ENCODE data around the gene GATA2. TPM values are rescaled to one million over a fixed set of nuclear protein-coding genes. Genes with fewer than 3 reads are reported as not detected.

GATA2 gene
- polyA plus RNA-seq, 4 donors = 0.67 to 15.2 (median 1.1) TPM

GRCh38 chr3:128470134-128470899, 22.7 kb downstream of the GATA2 start:
- DNase-seq (no peak), FAIRE-seq (no peak)
- H3K9me3 ChIP-seq (ENCODE audit: control insufficient read depth in 2 of 2, insufficient read depth in 1 of 2, low read depth in 1 of 2, low read length in 1 of 2) = no peaks in the 10 kb centered on the region
- peaks cover 3 to 42% (median 7%) of the 10 kb centered on the region in 3 donors for H3K27me3 ChIP-seq (ENCODE audit: control insufficient read depth in 3 of 3, insufficient read depth in 3 of 3, low read length in 3 of 3)
- no peaks in the 10 kb centered on the region for H3K36me3 ChIP-seq (ENCODE audit: control insufficient read depth in 3 of 3, insufficient read depth in 2 of 3, low read depth in 1 of 3, low read length in 3 of 3)
- no peaks in the 10 kb centered on the region for H3K4me1 ChIP-seq (ENCODE audit: control insufficient read depth in 3 of 3, insufficient read depth in 2 of 3, low read depth in 1 of 3, low read length in 2 of 3)
- H3K27ac ChIP-seq (ENCODE audit: low read depth in 1 of 3, low read length in 2 of 3) = no peak overlapping the region
- H3K4me3 ChIP-seq (ENCODE audit: low read depth in 1 of 3, low read length in 3 of 3) = no peak overlapping the region
- WGBS, 3 donors = 51 to 69% (median 67%) methylated on average over 13 of the region's 13 CpGs

- no peak for FAIRE-seq
- no peak for DNase-seq
- Histone ChIP-seq H3K4me1 (ENCODE audit: control insufficient read depth in 3 of 3, insufficient read depth in 2 of 3, low read depth in 1 of 3, low read length in 2 of 3) (no peaks in the 10 kb centered on the region), H3K9me3 (ENCODE audit: control insufficient read depth in 2 of 2, insufficient read depth in 1 of 2, low read depth in 1 of 2, low read length in 1 of 2) (no peaks in the 10 kb centered on the region), H3K27ac (ENCODE audit: low read depth in 1 of 3, low read length in 2 of 3) (no peak overlapping the region), H3K4me3 (ENCODE audit: low read depth in 1 of 3, low read length in 3 of 3) (no peak overlapping the region), H3K27me3 (ENCODE audit: control insufficient read depth in 3 of 3, insufficient read depth in 3 of 3, low read length in 3 of 3) (peaks cover 3 to 44% (median 7%) of the 10 kb centered on the region in 3 donors), H3K36me3 (ENCODE audit: control insufficient read depth in 3 of 3, insufficient read depth in 2 of 3, low read depth in 1 of 3, low read length in 3 of 3) (no peaks in the 10 kb centered on the region)
- WGBS, 3 donors = 76 to 83% (median 78%) methylated on average over 6 of the region's 6 CpGs
Observed at GRCh38 chr3:128469556-128469955, 23.4 kb downstream of the GATA2 start.

- Histone ChIP-seq H3K4me3 (ENCODE audit: low read depth in 1 of 3, low read length in 3 of 3) (no peak overlapping the region), H3K36me3 (ENCODE audit: control insufficient read depth in 3 of 3, insufficient read depth in 2 of 3, low read depth in 1 of 3, low read length in 3 of 3) (no peaks in the 10 kb centered on the region), H3K27ac (ENCODE audit: low read depth in 1 of 3, low read length in 2 of 3) (no peak overlapping the region), H3K27me3 (ENCODE audit: control insufficient read depth in 3 of 3, insufficient read depth in 3 of 3, low read length in 3 of 3) (peaks cover 3 to 43% (median 7%) of the 10 kb centered on the region in 3 donors), H3K4me1 (ENCODE audit: control insufficient read depth in 3 of 3, insufficient read depth in 2 of 3, low read depth in 1 of 3, low read length in 2 of 3) (no peaks in the 10 kb centered on the region), H3K9me3 (ENCODE audit: control insufficient read depth in 2 of 2, insufficient read depth in 1 of 2, low read depth in 1 of 2, low read length in 1 of 2) (no peaks in the 10 kb centered on the region)
- no peak for FAIRE-seq
- WGBS, 3 donors = 87 to 92% (median 89%) methylated on average over 10 of the region's 10 CpGs
- no peak for DNase-seq
Observed at GRCh38 chr3:128468791-128469527, 24.0 kb downstream of the GATA2 start.

- Histone ChIP-seq H3K27me3 (ENCODE audit: control insufficient read depth in 3 of 3, insufficient read depth in 3 of 3, low read length in 3 of 3) (peaks cover 3 to 38% (median 7%) of the 10 kb centered on the region in 3 donors), H3K27ac (ENCODE audit: low read depth in 1 of 3, low read length in 2 of 3) (no peak overlapping the region), H3K9me3 (ENCODE audit: control insufficient read depth in 2 of 2, insufficient read depth in 1 of 2, low read depth in 1 of 2, low read length in 1 of 2) (no peaks in the 10 kb centered on the region), H3K4me1 (ENCODE audit: control insufficient read depth in 3 of 3, insufficient read depth in 2 of 3, low read depth in 1 of 3, low read length in 2 of 3) (no peaks in the 10 kb centered on the region), H3K36me3 (ENCODE audit: control insufficient read depth in 3 of 3, insufficient read depth in 2 of 3, low read depth in 1 of 3, low read length in 3 of 3) (no peaks in the 10 kb centered on the region), H3K4me3 (ENCODE audit: low read depth in 1 of 3, low read length in 3 of 3) (no peak overlapping the region)
- no peak for DNase-seq
- WGBS, 3 donors = 70 to 78% (median 74%) methylated on average over 16 to 17 of the region's 17 CpGs
- FAIRE-seq = no peak
Observed at GRCh38 chr3:128468285-128468790, 24.7 kb downstream of the GATA2 start.

- Histone ChIP-seq H3K27ac (ENCODE audit: low read depth in 1 of 3, low read length in 2 of 3) (no peak within 1 kb of the TSS), H3K27me3 (ENCODE audit: control insufficient read depth in 3 of 3, insufficient read depth in 3 of 3, low read length in 3 of 3) (peaks cover 0 to 25% (median 4%) of the 10 kb centered on the region in 3 donors), H3K4me1 (ENCODE audit: control insufficient read depth in 3 of 3, insufficient read depth in 2 of 3, low read depth in 1 of 3, low read length in 2 of 3) (no peaks in the 10 kb centered on the region), H3K4me3 (ENCODE audit: low read depth in 1 of 3, low read length in 3 of 3) (no peak within 1 kb of the TSS), H3K9me3 (ENCODE audit: control insufficient read depth in 2 of 2, insufficient read depth in 1 of 2, low read depth in 1 of 2, low read length in 1 of 2) (no peaks in the 10 kb centered on the region), H3K36me3 (ENCODE audit: control insufficient read depth in 3 of 3, insufficient read depth in 2 of 3, low read depth in 1 of 3, low read length in 3 of 3) (no peaks in the 10 kb centered on the region)
- DNase-seq (no peak), FAIRE-seq (no peak)
- 78 to 81% (median 80%) methylated on average over 14 of the region's 14 CpGs for WGBS, 3 donors
Observed at GRCh38 chr3:128466840-128467541, 26.0 kb downstream of the GATA2 start, which contains the start of gene DNAJB8. TSS of gene DNAJB8 (minus strand) at chr3:128466890. CDS start at chr3:128463245, 3,645 bp downstream.

- FAIRE-seq (no peak), DNase-seq (no peak)
- Histone ChIP-seq H3K9me3 (ENCODE audit: control insufficient read depth in 2 of 2, insufficient read depth in 1 of 2, low read depth in 1 of 2, low read length in 1 of 2) (no peaks in the 10 kb centered on the region), H3K4me1 (ENCODE audit: control insufficient read depth in 3 of 3, insufficient read depth in 2 of 3, low read depth in 1 of 3, low read length in 2 of 3) (no peaks in the 10 kb centered on the region), H3K36me3 (ENCODE audit: control insufficient read depth in 3 of 3, insufficient read depth in 2 of 3, low read depth in 1 of 3, low read length in 3 of 3) (no peaks in the 10 kb centered on the region), H3K4me3 (ENCODE audit: low read depth in 1 of 3, low read length in 3 of 3) (no peak overlapping the region), H3K27ac (ENCODE audit: low read depth in 1 of 3, low read length in 2 of 3) (no peak overlapping the region), H3K27me3 (ENCODE audit: control insufficient read depth in 3 of 3, insufficient read depth in 3 of 3, low read length in 3 of 3) (peaks cover 0 to 15% (median 0%) of the 10 kb centered on the region in 3 donors)
- 21 to 32% (median 30%) methylated on average over 1 of the region's 1 CpG for WGBS, 3 donors
Observed at GRCh38 chr3:128464702-128465101, 28.3 kb downstream of the GATA2 start.

- WGBS, 3 donors = 55 to 75% (median 60%) methylated on average over 7 of the region's 7 CpGs
- no peaks in the 10 kb centered on the region for H3K9me3 ChIP-seq (ENCODE audit: control insufficient read depth in 2 of 2, insufficient read depth in 1 of 2, low read depth in 1 of 2, low read length in 1 of 2)
- no peaks in the 10 kb centered on the region for H3K4me1 ChIP-seq (ENCODE audit: control insufficient read depth in 3 of 3, insufficient read depth in 2 of 3, low read depth in 1 of 3, low read length in 2 of 3)
- no peaks in the 10 kb centered on the region for H3K36me3 ChIP-seq (ENCODE audit: control insufficient read depth in 3 of 3, insufficient read depth in 2 of 3, low read depth in 1 of 3, low read length in 3 of 3)
- DNase-seq (no peak), FAIRE-seq (no peak)
- peaks cover 0 to 15% (median 0%) of the 10 kb centered on the region in 3 donors for H3K27me3 ChIP-seq (ENCODE audit: control insufficient read depth in 3 of 3, insufficient read depth in 3 of 3, low read length in 3 of 3)
- H3K27ac ChIP-seq (ENCODE audit: low read depth in 1 of 3, low read length in 2 of 3) = no peak overlapping the region
- no peak overlapping the region for H3K4me3 ChIP-seq (ENCODE audit: low read depth in 1 of 3, low read length in 3 of 3)
Observed at GRCh38 chr3:128464188-128464587, 28.8 kb downstream of the GATA2 start.

GRCh38 chr3:128463771-128464170, 29.2 kb downstream of the GATA2 start:
- no peak for DNase-seq
- no peak for FAIRE-seq
- Histone ChIP-seq H3K4me3 (ENCODE audit: low read depth in 1 of 3, low read length in 3 of 3) (no peak overlapping the region), H3K4me1 (ENCODE audit: control insufficient read depth in 3 of 3, insufficient read depth in 2 of 3, low read depth in 1 of 3, low read length in 2 of 3) (no peaks in the 10 kb centered on the region), H3K27ac (ENCODE audit: low read depth in 1 of 3, low read length in 2 of 3) (no peak overlapping the region), H3K9me3 (ENCODE audit: control insufficient read depth in 2 of 2, insufficient read depth in 1 of 2, low read depth in 1 of 2, low read length in 1 of 2) (no peaks in the 10 kb centered on the region), H3K36me3 (ENCODE audit: control insufficient read depth in 3 of 3, insufficient read depth in 2 of 3, low read depth in 1 of 3, low read length in 3 of 3) (no peaks in the 10 kb centered on the region), H3K27me3 (ENCODE audit: control insufficient read depth in 3 of 3, insufficient read depth in 3 of 3, low read length in 3 of 3) (peaks cover 0 to 15% (median 0%) of the 10 kb centered on the region in 3 donors)
- 82 to 91% (median 84%) methylated on average over 10 of the region's 10 CpGs for WGBS, 3 donors
